ENCODE data around the gene TMEM127.

Gene TMEM127

DNA sequence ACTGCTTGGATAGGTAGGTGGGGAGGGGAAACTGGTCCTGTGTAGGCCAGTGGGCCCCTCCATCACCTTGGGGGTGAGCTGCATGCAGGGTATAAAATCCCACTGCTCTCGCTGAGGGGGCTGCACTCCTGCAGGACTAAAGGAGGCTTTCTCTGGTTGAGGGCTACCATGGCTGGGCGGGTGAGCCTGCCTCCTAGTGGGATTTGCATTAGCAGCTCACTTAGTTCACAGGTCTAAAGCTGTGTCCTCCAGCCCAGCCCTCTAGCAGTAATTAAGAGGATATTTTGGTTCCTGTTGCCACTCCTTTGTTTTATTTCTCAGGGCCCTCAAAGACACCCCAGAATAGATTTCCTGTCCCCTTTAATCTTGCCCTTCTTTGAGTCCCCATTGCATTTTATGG lies 24.6 kb downstream of the TMEM127 start:
- H3K4me3 ChIP-seq (ENCODE audit: control insufficient read depth, low read depth, low read length), result no peak overlapping the region
- TF ChIP-seq, protein P1, sequence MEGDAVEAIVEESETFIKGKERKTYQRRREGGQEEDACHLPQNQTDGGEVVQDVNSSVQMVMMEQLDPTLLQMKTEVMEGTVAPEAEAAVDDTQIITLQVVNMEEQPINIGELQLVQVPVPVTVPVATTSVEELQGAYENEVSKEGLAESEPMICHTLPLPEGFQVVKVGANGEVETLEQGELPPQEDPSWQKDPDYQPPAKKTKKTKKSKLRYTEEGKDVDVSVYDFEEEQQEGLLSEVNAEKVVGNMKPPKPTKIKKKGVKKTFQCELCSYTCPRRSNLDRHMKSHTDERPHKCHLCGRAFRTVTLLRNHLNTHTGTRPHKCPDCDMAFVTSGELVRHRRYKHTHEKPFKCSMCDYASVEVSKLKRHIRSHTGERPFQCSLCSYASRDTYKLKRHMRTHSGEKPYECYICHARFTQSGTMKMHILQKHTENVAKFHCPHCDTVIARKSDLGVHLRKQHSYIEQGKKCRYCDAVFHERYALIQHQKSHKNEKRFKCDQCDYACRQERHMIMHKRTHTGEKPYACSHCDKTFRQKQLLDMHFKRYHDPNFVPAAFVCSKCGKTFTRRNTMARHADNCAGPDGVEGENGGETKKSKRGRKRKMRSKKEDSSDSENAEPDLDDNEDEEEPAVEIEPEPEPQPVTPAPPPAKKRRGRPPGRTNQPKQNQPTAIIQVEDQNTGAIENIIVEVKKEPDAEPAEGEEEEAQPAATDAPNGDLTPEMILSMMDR (conservative IDR thresholded peaks at IDR 0.05; ENCODE audit: control insufficient read depth, insufficient read depth, low read depth, low read length), result no peak
- no peak for DNase-seq (ENCODE audit: low read depth)

DNA sequence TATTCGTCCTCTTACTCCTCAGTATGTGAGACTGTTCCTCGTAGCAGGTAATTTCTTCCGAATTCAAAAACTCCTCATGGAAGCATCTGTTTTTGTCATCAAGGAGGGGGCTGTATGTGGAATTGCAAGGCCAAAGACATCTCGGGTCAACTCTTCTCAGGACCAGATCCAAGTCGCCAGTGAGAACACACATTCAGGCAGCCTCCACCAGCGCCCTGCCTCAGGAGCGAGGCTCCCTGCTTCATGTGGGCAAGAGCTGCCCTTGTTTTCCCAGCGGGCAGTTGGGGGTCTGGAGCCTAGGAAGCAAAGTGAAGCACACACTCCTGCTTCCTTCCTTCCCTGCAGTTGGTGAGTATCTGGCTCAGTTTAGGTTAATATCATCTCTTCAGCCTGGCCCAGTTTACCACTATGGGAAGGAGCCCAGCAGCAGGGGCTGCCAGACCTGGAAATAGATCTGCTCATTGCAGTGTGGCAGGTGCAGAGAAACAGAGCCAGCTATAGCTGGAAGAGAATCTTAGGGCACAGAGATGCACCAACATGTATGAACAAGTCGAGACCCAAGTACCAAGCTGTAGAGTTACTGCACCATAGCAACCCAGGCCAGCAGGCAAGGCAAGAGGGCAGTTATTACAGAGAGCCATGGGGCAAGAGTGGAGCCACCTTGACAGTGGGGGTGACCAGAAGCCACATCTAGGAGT lies 25.3 kb downstream of the TMEM127 start:
- TF ChIP-seq, protein P1 (conservative IDR thresholded peaks at IDR 0.05; ENCODE audit: control insufficient read depth, insufficient read depth, low read depth, low read length), result no peak
- no peak overlapping the region for H3K4me3 ChIP-seq (ENCODE audit: control insufficient read depth, low read depth, low read length)
- no peak for DNase-seq (ENCODE audit: low read depth)

DNA sequence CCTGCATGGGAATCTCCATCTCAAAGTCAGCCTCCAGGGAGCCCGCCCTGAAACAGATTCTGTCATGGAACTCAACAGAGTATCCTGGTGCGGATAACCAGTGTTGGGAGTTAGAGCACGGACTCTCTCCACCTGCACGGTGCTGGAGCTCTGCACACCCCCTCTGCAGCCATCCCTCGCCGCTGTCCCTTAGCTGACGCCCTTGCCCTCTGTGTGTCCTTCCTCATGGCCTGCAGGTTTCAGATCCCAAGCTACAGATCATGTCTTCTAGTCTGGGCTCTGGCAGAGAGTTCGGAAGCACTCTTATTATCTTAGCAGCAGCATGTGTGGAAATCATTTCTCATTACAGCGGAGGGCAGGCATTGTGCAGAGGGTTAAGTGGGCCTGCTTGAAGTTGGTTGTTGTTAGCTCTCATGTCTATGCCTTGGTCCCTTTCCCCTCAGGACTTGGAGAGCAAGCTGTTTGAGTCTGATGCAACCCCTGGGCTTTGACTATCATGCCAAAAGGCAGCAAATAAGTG lies 26.0 kb downstream of the TMEM127 start:
- TF ChIP-seq, protein P1 (conservative IDR thresholded peaks at IDR 0.05; ENCODE audit: control insufficient read depth, insufficient read depth, low read depth, low read length), result no peak
- no peak overlapping the region for H3K4me3 ChIP-seq (ENCODE audit: control insufficient read depth, low read depth, low read length)
- DNase-seq (ENCODE audit: low read depth), result no peak

DNA sequence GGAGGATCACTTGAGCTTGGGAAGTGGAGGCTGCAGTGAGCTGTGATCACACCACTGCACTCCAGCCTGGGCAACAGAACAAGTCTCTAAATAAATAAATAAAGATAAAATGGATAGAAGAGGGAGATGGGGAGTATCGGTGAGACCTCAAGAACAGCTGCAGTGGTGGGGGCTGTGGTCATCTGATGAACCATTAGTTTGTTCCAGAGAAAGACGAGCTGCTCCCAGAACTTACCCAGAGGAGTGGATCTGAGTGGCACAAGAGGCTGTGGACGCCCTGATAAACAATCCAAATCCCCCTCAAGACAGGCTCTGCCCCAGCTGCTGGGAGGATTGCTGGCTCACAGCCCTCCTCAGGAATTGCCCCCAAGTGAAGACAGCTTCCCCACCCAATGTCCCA lies 26.7 kb downstream of the TMEM127 start:
- TF ChIP-seq, protein P1 (conservative IDR thresholded peaks at IDR 0.05; ENCODE audit: control insufficient read depth, insufficient read depth, low read depth, low read length), result no peak

DNA sequence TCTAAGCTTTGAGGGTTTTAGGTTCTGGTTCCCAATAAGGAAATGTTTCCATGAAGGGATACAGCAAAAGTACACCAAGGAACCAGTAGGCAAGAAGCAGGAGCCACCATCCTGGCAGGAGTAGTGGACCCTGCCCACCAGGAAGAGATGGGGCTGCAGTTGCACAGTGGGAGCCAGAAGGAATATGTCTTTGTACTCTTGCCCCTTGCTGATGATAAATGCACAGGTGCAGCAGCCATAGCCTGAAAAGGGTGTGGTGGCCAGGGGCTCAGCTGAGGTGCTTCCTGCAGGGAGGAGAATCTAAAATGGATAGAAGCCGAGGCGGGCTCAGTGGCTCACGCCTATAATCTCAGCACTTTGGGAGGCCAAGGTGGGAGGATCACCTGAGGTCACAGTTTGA lies 27.5 kb downstream of the TMEM127 start:
- no peak overlapping the region for H3K4me3 ChIP-seq (ENCODE audit: control insufficient read depth, low read depth, low read length)
- DNase-seq (ENCODE audit: low read depth), result no peak
- TF ChIP-seq, protein P1 (conservative IDR thresholded peaks at IDR 0.05; ENCODE audit: control insufficient read depth, insufficient read depth, low read depth, low read length), result no peak

More for the DNA sequence above, 26.7 kb downstream of the TMEM127 start:
- DNase-seq (ENCODE audit: low read depth), result no peak
- H3K4me3 ChIP-seq (ENCODE audit: control insufficient read depth, low read depth, low read length), result no peak overlapping the region

DNA sequence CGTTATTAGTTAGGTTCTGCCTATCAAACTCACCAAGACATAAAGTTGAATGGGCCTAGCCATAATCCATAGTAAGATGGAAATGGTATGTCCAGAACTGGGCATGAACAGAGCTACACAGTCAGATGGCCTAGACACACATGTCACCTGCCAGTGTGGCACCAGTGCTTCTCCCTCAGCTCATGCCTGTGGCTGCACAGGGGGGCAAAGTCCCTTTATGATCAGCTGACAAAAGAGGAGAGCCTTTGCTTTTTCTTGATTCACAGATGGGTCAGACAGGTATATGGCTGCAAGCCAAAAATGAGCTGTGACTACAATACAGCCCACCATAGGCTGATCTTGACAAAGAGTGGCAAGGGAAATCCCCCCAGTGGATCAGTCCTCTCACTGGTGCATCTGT lies 28.9 kb downstream of the TMEM127 start:
- no peak overlapping the region for H3K4me3 ChIP-seq (ENCODE audit: control insufficient read depth, low read depth, low read length)
- TF ChIP-seq, protein P1 (conservative IDR thresholded peaks at IDR 0.05; ENCODE audit: control insufficient read depth, insufficient read depth, low read depth, low read length), result no peak
- DNase-seq (ENCODE audit: low read depth), result no peak

Measured in fibroblast of mammary gland (primary cell).